ENCODE data around the gene MCOLN2.

- TF ChIP-seq NR2C2 (CRISPR knock-in tag; IDR thresholded peaks at IDR 0.05) (no peak), CTCF (IDR thresholded peaks at IDR 0.05) (no peak), NFATC4 (CRISPR knock-in tag; IDR thresholded peaks at IDR 0.05) (no peak), MAX (CRISPR knock-in tag; IDR thresholded peaks at IDR 0.05) (no peak), TEAD1 (CRISPR knock-in tag; IDR thresholded peaks at IDR 0.05) (no peak), USF2 (CRISPR knock-in tag; IDR thresholded peaks at IDR 0.05) (no peak)
Observed at GRCh38 chr1:84930831-84931230, 66.1 kb downstream of the MCOLN2 start.
